GM21515 (cell line): ENCODE data around the gene CCDC188.

Source experiments
- ATAC-seq: cut with Tn5 transposase; IDR thresholded peaks from one replicate; pipeline ENCODE4 v1.9.1; 2021; ENCODE audit not compliant: unreplicated experiment

The CCDC188 gene

DNA sequence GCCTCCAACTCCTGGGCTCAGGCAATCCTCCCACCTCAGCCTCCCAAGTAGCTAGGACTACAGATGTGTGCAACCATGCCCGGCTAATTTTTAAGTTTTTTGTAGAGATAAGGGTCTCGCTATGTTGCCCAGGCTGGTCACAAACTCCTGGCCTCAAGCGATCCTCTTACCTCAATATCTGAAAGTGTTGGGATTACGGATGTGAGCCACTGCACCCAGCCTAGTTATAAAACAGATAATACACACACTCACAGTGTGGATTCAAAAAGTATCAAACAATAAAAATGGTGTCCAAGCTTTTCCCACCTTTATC, 377 bp upstream of the CCDC188 start:
- ATAC-seq: no peak

DNA sequence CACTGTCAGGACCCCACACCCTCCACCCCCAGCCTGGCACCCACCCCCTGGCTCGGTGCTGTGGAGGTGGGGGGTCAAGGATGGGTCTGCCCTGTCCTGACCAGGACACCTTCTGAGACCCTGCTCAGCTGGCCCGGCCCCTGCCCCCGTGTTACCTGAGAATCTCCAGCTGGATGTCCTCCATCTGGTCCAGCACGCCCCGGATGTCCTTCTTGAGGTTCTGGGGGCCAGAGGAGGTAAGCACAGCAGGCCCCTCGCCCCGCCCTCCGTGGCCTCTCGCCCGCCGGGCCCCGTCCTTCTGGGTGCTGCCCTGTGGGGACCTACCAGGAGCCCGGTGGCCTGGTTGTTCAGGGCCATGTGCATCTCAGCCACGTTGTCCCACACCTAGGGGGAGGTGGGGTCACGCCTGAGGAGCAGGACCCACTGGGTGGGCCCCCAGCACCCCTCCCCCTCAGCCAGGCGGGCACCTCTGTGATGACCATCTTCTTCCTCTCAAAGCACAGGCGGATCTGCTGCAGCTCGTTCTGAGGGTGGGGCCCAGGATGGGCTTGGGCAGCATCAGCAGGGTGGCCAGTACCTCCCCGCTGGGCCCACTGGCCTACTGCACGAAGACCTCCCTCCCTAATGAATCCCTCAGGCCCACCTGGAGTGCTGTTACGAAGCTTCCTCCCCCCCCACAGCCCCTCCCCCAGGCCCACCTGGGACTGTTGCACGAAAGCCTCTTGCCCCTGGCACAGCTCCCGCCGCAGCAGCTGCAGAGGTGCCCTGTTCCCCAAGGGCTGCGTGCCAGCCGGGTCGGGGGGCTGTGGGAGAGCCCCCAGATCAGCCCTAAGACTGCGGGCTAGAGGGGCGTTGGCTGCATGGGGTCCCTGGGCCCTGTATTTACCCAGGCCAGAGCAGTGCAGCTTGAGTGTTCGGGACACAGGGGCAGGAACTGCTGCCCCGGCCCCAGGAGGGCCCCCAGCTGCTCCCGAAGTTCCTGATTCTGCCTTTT, 1.3 kb downstream of the CCDC188 start:
- ATAC-seq: no peak

DNA sequence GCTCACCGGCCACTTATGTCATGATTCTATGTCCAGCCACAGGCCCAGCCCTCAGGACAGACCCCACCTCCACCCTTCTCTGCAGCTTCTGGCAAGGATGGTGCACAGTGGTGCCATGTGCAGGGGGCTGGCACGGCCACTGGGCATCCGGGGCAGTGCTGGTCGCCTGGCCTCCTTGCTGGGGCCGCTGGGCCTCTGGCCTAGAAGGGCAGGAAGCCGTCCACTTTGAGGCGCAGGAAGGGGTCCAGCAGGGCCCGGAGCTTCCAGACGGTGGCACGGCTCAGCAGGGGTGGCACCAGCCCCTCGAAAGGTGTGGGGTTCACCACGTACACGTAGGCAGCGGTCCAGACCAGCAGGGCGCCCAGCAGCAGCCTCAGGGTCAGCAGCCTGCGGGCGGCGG, 2.4 kb downstream of the CCDC188 start:
- no peak for ATAC-seq

DNA sequence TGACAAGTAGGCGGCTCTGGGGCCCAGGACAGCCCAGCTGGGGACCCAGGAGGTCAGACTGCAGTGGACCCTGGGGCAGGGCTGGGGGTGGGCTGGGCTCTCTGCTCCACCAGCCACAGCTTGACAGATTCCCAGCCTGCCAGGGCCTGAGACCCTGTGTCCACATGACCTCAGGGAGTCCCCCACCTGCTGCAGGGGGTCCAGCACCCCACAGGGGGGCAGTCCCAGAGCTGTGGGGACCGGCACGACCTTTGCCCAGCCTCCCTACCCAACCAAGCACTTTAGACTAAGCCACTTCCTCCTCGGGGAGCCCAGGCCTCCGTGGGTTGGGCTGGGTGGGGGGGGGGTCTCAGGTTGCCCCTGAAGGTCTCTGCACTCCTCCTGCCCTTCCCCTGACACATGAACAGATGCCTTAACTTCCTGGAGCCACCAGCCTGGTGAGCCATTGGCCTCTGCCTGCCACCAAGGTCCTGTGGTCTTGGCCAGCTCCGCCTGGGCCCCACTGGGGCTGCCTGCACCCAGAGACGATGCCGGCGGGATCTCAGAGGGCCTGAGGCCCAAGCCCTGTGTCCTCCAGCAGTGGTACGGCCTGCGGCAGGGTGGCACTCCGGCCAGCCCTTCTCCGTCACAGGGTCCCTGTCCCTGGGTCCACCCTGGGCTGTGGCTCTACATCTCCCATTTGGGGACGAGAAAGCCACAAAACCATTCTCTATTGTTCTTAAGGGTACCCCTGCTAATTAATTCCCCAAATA, 3.4 kb downstream of the CCDC188 start:
- no peak for ATAC-seq

DNA sequence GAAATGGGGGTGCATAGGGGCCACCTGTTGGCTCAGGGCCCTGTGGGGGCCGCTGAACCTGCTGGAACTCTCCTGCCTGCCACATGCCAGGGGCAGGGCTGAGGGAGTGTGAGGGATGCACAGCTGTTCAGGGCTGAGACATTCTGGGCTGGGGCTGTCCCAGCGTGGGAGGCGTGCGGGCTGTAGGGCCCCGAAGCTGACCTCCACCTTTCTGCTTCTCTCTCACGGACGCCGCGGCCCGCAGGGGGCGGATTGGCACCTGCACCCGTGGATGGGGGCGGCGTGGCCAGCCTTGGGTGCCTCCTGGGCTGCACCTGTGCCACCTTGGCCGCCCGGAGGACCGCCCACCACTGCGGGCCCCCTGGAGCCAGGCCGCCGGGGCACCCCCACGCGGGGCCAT, 4.1 kb downstream of the CCDC188 start:
- no peak for ATAC-seq

DNA sequence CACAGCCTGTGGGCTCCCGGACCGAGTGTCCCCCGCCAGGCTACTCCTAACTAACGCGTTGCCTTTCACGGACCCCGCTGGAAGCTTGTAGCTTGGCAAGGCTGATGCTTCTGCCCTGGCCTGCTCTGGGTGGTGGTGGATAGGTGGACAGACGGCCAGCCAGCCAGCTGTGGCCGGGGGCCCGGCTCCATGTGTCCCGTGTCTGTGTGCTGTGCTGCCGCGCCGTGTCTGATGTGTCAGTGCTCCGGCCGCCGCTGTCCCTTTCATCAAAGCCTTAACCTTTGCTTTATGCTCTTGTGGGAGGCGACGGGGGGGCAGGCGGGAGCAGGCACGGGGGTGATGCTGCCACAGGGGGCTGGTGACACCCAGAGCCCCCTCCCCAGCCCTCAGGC, 5.0 kb downstream of the CCDC188 start:
- ATAC-seq: no peak

DNA sequence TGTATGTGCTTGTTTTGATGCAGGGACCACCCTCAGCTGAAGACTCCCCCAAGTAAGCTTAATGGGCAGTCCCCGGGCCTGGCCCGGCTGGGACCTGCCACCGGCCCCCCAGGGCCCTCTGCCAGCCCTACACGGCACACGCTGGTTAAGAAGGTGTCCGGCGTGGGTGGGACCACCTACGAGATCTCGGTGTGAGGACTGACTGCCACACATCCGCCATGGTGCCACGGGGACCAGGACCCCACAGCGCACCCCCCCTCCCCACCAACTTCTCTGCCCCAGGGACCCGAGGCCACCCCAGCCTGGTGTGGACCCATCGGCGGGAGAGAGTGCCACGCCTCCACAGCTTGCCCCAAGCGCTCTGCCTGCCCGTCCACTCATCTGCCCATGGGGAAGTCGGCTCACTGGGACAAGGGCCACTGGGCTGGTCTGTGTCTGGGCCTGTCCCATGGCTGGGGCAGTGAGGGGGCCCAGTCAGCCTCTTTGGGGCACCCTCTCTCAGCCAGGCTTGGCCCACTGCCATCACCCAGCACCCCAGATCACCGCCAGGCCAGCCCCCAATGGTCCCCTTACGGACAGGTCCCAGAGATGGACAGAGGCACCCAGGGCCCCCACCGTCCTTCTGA, 5.5 kb downstream of the CCDC188 start:
- no peak for ATAC-seq

DNA sequence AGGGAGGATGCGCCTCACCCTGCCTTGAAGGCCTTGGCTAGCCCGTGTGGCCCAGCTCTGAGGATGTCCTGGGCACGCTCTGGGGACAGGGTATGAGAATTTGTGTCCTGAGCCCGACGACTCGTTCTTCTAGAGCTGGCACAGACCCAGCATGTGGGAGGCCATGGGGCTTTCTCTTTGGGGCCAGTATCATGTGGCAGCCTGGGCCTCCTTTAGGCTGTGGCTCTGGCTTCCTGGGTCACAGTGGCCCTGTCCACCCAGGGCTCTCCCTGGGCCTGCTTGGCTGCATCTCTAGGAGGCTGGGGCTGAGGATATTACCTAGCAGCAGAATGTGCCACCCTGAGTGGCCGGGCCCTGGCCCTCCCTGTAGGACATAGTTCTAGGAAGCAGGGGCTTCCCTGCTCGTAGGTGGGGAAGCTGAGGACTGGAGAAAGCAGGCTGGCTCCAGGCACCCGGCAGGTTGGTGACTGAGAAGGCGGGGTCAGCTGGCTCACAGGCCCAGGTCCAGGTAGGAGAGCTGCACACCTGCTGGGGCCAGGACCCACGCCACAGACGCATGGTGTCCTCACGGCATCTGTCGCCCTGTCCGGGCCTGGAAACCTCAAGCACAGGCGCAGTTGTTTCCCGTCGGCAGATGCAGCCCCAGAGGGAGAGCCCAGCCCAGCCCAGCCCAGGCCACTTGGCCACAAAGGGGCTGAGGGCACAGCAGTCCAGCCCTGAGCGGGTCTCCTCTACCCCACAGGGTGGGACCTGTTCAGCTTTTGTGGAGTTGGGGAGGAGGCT, 6.8 kb downstream of the CCDC188 start:
- no peak for ATAC-seq

DNA sequence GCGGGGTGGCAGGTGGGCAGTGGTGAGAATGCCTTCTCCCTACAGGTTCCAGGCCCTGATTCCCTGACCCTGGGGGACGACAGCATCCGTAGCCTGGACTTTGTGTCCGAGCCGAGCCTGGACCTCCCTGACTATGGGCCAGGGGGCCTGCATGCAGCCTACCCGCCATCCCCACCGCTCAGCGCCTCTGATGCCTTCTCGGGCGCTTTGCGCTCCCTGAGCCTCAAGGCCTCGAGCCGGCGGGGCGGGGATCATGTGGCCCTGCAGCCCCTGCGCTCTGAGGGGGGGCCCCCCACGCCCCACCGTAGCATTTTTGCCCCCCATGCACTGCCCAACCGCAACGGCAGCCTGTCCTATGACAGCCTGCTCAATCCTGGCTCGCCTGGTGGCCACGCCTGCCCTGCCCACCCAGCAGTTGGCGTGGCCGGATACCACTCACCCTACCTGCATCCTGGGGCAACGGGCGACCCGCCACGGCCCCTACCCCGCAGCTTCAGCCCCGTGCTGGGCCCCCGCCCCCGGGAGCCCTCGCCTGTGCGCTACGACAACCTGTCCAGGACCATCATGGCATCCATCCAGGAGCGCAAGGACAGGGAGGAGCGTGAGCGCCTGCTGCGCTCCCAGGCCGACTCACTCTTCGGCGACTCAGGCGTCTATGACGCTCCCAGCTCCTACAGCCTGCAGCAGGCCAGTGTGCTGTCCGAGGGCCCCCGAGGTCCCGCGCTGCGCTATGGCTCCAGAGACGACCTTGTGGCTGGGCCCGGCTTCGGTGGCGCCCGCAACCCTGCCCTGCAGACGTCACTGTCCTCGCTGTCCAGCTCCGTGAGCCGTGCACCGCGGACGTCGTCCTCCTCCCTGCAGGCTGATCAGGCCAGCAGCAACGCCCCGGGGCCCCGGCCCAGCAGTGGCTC, 7.9 kb downstream of the CCDC188 start:
- no peak for ATAC-seq

DNA sequence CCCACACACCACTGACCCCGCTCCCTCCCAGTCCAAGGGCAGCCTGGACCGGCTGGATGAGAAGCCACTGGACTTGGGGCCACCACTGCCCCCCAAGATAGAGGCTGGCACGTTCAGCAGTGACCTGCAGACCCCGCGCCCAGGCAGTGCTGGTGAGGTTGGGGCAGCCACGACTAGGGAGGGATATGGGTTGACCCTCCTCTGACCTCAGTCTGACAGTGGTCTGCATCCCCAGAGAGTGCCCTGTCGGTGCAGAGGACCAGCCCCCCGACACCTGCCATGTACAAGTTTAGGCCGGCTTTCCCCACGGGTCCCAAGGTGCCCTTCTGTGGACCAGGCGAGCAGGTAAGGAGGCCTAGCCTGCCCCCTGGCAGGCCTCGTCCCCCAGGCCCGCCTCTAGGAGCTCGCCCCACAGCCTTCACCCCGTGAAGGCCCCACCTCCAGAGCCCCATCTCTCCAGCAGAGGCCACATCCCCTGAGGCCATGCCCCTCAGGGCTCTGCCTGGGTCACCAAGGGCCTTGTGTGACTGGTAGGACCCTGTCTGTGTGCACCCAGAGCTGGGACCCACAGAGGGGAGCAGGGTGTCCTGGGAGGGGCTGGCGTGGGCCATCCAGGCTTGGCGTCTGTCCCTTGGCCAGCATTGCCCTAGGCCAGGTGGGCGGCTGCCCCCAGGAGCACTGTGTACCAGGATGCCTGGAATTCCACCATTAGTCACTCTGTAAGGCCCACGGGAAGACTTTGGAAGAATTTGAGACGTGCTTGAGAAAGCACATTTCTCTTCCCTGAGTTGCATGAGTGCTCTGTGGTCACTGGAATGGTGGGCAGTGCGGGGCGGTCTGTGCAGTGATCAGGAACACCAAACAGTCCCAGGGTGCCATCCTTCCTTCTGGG, 9.4 kb downstream of the CCDC188 start:
- ATAC-seq: no peak

DNA sequence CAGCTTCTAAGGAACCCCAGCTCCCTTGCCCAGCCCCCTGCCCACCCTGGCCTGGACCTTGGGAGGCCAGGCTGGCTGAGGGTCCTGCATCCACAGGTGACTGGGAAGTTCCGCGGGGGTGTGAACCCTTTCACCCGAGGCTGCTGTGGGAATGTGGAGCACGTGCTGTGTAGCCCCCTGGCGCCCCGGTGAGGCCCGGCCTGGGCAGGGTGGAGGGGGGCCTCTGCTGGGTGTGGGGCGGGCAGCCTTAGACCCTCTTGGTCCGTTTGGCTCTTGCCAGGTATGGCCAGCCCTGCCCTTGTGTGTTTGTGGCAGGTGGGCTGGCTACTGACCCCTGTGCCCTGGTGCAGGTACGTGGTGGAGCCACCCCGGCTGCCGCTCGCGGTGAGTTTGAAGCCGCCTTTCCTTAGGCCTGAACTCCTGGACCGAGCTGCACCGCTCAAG, 10.3 kb downstream of the CCDC188 start:
- no peak for ATAC-seq

DNA sequence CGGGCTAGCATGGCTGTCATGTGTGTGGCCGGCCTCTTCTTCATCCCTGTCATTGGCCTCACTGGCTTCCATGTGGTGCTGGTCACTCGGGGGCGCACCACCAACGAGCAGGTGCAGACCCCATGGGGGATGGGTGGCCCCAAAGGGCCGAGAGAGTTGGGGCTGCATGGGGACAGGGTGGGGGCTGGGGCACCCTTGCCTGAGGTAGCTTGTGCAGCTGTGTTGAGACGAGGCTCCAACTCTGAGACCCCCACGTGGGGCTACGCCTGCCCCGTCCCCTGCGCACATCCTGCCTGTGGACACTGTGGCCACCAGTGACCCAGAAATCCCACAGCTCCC, 10.8 kb downstream of the CCDC188 start:
- no peak for ATAC-seq

DNA sequence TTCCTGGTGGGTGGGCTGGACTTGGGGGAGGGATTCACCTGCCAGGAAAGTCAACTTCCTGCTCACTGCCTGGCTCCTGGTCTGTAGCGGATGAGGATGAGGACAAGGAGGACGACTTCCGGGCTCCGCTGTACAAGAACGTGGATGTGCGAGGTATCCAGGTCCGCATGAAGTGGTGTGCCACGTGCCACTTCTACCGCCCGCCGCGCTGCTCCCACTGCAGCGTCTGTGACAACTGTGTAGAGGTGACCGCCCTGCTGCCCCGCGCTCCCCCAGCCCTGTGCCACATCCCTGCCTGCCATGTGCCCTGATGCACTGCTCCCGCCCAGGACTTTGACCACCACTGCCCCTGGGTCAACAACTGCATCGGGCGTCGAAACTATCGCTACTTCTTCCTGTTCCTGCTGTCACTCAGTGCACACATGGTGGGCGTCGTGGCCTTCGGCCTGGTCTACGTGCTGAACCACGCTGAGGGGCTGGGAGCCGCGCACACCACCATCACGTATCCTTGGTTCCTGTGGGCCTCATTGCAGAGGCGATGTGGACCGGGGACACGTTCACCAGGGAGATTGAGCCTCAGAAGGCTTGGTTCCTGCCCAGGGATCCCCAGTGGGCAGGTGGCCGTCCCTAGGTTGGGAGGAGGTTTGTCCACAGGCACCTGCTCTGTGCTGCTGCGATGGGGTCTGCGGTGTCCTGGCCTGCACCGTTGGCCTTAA, 11.3 kb downstream of the CCDC188 start:
- no peak for ATAC-seq

DNA sequence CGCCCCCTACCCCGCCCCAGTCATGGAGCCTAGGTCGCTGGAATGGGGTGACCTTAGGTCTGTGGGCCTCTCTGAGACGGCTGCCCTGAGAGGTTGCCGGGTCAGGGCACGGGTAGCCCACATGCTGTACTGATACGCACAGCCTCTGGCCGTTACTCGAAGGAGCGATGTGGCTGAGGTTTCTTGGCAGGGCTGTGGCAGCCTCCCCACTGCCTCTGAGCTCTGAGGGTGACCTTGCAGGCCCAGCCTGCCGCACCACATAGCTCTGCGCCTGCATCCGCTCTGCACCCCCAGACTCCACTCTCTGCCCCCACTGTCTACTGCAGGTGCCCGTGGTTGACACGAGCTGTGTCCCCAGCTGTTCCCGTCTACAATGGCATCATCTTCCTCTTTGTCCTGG, 12.0 kb downstream of the CCDC188 start:
- no peak for ATAC-seq

DNA sequence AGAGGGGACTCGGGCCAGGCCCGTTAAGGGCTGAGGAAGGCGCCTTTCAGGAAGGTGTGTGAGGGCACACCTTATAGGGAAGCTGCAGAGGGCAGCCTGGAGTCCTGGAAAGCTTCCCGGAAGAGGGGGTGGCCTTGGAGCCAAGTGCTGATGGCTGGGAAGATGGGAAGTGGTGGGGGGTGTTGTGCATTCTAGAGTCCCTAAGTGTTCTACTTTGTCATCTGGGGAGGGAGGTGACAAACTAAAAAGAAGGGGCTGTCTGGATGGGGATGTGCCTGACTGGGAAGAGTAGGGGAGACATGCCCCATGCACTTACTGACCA, 12.5 kb downstream of the CCDC188 start:
- no peak for ATAC-seq

DNA sequence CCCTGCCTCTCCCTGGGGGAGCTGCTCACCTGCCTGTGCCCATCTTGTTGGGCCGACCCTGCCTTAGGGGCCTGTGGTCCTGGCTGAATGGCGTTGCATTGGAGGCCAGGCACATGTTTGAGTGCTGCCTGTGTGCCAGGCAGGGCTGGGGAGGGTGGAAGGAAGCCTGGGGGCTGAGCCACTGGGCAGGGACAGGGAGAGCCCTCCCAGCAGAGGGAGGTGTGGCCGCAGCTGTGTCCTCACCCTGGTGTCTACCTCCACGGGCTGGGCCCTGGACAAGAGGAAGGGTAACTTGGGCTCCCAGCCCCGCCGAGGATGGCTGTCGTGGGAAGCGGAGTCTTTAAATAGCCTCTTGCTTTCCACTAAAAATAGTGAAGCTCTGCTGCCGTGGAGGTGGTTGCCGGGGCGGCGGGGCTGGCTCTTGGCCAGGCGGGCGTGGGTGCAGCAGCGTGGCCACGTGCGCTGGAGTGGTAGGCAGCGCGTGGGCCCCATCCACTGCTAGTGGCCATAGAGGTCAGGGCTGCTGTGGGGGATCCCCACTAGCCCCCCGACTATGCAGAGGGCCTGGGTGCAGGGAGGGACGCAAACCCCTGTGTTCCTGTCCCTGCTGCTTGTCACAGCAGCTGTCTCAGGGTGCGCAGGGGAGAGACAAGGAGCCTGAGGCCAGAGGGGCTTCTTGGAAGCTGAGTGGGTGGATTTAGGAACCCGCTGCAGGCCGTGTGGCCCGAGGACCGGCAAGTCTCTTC, 13.0 kb downstream of the CCDC188 start:
- no peak for ATAC-seq

DNA sequence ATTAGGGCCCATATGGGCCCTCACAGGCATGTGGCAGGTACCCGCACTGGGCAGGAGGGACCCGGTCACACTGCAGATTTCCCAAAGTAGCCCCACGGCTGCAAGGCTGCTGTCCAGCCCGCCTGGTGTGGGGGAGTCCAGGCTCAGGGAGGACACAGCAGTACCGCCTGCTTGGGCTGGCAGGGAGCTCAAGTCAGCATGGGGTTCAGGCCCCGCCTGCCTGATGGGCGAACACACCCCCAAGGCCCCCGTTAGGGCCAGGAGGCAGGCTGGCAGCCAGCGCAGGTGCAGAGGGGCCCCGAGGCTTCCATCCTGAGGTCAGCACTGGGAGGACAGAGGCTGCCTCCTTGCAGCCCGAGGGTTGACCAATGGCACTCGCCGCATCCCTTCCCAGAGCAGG, 13.7 kb downstream of the CCDC188 start:
- ATAC-seq: no peak

DNA sequence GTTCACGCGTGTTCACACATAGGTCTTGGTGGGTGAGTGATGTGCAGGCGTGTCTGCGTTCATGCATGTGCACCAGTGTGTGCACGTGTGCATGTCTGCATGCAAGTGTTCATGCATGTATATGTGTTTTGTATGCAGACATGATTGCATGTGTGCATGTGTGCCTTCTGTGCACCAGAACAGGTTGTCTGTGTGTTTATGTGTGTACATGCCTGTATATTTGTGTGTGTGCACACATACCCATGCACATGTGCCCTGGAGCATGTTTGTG, 14.3 kb downstream of the CCDC188 start:
- ATAC-seq: no peak
